RWPE2 (cell line): ENCODE measurements around the gene TMEM151A.

Experiments used
- ATAC-seq: fragments of 200-7000 bp; cut with Tn5 transposase; 3 replicates; pipeline ENCODE4 v1.9.1; 2021; ENCODE audit warnings: low read depth
- DNase-seq: peaks from one replicate; pipeline ENCODE4 v3.0.0-alpha.2; 2020; ENCODE audit warnings: low spot score
- H3K27ac ChIP-seq: fragments of 450-650 bp; 2 replicates; pipeline ENCODE4 v1.5.1; 2017; ENCODE audit warnings: mild to moderate bottlenecking; ENCODE audit not compliant: poor library complexity, severe bottlenecking
- H3K27me3 ChIP-seq: fragments of 250-450 bp; sonication (Bioruptor Pico); 2 replicates; pipeline ENCODE4 v1.5.1; 2021; ENCODE audit warnings: mild to moderate bottlenecking, moderate library complexity; ENCODE audit not compliant: insufficient read depth, poor library complexity, severe bottlenecking
- H3K36me3 ChIP-seq: fragments of 250-450 bp; sonication (Bioruptor Pico); 2 replicates; pipeline ENCODE4 v1.5.1; 2020; ENCODE audit warnings: low read depth, mild to moderate bottlenecking, moderate library complexity
- H3K4me1 ChIP-seq: fragments of 250-450 bp; sonication (Bioruptor Pico); 2 replicates; pipeline ENCODE4 v1.5.1; 2021; ENCODE audit warnings: mild to moderate bottlenecking, moderate library complexity; ENCODE audit not compliant: insufficient read depth, poor library complexity, severe bottlenecking
- H3K4me3 ChIP-seq: fragments of 250-450 bp; sonication (Bioruptor Pico); 2 replicates; pipeline ENCODE4 v1.5.1; 2021; ENCODE audit warnings: mild to moderate bottlenecking, moderate library complexity; ENCODE audit not compliant: severe bottlenecking
- H3K9me3 ChIP-seq: fragments of 250-450 bp; sonication (Bioruptor Pico); 2 replicates; pipeline ENCODE4 v1.5.1; 2021; ENCODE audit warnings: mild to moderate bottlenecking, moderate library complexity; ENCODE audit not compliant: severe bottlenecking
- TF ChIP-seq, protein P1 (sequence below): fragments of 450-650 bp; IDR thresholded peaks from one replicate; pipeline ENCODE4 v1.5.1; 2017; ENCODE audit warnings: mild to moderate bottlenecking, moderate library complexity; ENCODE audit not compliant: poor library complexity, severe bottlenecking

The TMEM151A gene

GRCh38 chr11:66279092-66279734, 12.5 kb upstream of the TMEM151A start:
- H3K27me3 ChIP-seq, result no peaks in the 10 kb centered on the region
- no peaks in the 10 kb centered on the region for H3K9me3 ChIP-seq
- peaks cover 12% of the 10 kb centered on the region for H3K36me3 ChIP-seq
- ATAC-seq, result no peak
- DNase-seq, result peak; percentile 47
- no peak overlapping the region for H3K4me3 ChIP-seq
- TF ChIP-seq, protein P1, sequence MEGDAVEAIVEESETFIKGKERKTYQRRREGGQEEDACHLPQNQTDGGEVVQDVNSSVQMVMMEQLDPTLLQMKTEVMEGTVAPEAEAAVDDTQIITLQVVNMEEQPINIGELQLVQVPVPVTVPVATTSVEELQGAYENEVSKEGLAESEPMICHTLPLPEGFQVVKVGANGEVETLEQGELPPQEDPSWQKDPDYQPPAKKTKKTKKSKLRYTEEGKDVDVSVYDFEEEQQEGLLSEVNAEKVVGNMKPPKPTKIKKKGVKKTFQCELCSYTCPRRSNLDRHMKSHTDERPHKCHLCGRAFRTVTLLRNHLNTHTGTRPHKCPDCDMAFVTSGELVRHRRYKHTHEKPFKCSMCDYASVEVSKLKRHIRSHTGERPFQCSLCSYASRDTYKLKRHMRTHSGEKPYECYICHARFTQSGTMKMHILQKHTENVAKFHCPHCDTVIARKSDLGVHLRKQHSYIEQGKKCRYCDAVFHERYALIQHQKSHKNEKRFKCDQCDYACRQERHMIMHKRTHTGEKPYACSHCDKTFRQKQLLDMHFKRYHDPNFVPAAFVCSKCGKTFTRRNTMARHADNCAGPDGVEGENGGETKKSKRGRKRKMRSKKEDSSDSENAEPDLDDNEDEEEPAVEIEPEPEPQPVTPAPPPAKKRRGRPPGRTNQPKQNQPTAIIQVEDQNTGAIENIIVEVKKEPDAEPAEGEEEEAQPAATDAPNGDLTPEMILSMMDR, result no peak
- no peaks in the 10 kb centered on the region for H3K4me1 ChIP-seq
- H3K27ac ChIP-seq, result no peak overlapping the region

DNA sequence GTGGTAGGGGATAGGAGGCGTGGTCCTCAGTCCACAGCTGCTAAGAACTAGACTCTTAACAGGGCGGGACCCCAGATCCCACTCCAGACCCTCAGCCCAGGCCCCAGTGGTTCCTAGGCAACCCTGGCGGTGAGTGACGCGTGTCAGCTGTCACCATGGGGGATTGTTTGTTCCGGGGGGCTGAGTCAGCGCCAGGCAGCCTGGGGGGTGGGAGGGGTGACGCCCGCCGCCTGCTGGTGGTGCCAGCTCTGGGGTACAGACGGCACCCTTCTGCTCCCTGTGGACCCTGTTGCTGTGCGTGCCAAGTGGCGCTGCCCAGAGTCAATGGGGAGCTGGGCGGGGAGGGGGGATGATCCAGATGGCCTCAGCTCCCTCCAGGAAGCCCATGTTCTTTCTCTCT, 11.3 kb upstream of the TMEM151A start:
- no peaks in the 10 kb centered on the region for H3K4me1 ChIP-seq
- H3K27me3 ChIP-seq, result no peaks in the 10 kb centered on the region
- H3K4me3 ChIP-seq, result no peak overlapping the region
- TF ChIP-seq, protein P1, result no peak
- H3K36me3 ChIP-seq, result peaks cover 16% of the 10 kb centered on the region
- ATAC-seq (no peak), DNase-seq (peak; percentile 61)
- H3K27ac ChIP-seq, result no peak overlapping the region
- no peaks in the 10 kb centered on the region for H3K9me3 ChIP-seq

GRCh38 chr11:66281001-66281400, 10.7 kb upstream of the TMEM151A start:
- DNase-seq (no peak), ATAC-seq (no peak)
- H3K4me1 ChIP-seq, result no peaks in the 10 kb centered on the region
- no peaks in the 10 kb centered on the region for H3K27me3 ChIP-seq
- no peaks in the 10 kb centered on the region for H3K9me3 ChIP-seq
- TF ChIP-seq, protein P1, result no peak
- H3K27ac ChIP-seq, result no peak overlapping the region
- H3K36me3 ChIP-seq, result peaks cover 13% of the 10 kb centered on the region; the same call in 1 of the 2 replicates
- H3K4me3 ChIP-seq, result no peak overlapping the region

- Histone ChIP-seq H3K9me3 (no peaks in the 10 kb centered on the region), H3K4me3 (no peak overlapping the region), H3K4me1 (no peaks in the 10 kb centered on the region), H3K27ac (no peak overlapping the region), H3K36me3 (peaks cover 13% of the 10 kb centered on the region; the same call in 1 of the 2 replicates), H3K27me3 (no peaks in the 10 kb centered on the region)
- DNase-seq (no peak), ATAC-seq (no peak)
- TF ChIP-seq, protein P1, result no peak
Observed at GRCh38 chr11:66281776-66282467, 9.8 kb upstream of the TMEM151A start.
